NCI-H1436 (cell line): ENCODE data around the gene ACOT2.

Experiments used
- DNase-seq: peaks from one replicate; lab custom pipeline; 2025; lab: John Stamatoyannopoulos, UW

The ACOT2 gene

DNA sequence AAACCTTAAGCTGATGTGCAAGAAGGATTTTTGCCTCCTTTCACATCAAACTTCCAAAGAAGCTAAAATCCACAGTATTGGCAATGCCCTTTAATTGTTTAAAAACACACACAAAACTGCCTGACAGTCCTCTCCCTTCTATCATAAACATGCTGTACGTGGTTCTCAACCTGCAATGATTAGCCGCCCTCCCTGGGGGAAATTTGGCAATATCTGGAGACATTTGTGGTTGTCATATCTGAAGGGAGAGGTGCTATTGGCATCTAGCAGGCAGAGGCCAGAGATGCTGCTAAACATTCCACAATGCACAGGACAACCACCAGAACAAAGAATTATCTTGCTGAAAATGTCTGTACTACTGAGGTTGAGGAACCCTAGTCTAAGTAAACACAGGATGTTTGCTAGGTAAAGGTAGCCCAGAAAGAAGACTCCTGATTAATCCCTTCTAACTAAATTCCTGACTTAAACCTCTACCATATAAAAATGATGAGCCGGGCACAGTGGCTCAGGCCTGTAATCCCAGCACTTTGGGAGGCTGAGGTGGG, 44.5 kb downstream of the ACOT2 start:
- DNase-seq = no peak

DNA sequence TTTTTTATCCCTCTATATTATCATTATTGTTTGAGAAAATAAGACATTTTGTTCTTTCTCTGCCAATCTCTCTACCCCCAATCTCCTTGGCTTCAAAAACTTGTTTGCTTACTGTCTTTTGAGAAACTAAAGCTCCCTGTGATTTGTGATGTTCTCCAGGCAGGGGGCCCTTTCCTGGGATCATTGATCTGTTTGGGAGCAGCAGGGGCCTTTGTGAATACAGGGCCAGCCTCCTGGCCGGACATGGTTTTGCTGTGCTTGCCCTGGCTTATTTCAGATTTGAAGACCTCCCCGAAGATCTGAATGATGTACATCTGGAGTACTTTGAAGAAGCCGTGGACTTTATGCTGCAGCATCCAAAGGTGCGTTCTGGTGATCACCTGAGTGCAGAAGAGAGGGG, 47.8 kb downstream of the ACOT2 start:
- DNase-seq = no peak

DNA sequence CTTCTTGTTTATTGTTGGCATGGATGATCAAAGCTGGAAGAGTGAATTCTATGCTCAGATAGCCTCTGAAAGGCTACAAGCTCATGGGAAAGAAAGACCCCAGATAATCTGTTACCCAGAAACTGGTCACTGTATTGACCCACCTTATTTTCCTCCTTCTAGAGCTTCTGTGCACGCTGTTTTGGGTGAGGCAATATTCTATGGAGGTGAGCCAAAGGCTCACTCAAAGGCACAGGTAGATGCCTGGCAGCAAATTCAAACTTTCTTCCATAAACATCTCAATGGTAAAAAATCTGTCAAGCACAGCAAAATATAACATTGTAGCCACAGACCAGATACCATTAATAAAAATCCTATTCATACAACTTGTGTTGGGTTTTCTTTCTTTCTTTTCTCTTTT, 50.5 kb downstream of the ACOT2 start:
- DNase-seq = no peak

DNA sequence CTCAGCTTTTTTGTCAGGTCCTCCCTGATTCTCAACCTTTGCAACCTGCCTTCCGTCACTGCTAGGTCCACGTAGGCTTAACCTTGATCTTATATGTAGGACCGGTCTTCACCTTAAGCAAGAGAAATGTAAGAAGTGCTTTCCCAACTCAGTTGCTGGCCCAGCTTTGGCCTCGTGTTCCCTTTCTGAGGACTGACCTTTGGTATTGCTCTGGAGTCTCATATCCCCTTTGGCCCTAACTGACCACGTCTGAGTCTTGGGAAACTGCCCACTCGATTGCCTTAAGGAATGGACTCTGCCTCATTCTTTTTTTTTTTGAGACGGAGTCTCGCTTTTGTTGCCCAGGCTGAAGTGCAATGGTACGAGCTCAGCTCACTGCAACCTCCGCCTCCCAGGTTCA, 51.3 kb downstream of the ACOT2 start:
- no peak for DNase-seq

DNA sequence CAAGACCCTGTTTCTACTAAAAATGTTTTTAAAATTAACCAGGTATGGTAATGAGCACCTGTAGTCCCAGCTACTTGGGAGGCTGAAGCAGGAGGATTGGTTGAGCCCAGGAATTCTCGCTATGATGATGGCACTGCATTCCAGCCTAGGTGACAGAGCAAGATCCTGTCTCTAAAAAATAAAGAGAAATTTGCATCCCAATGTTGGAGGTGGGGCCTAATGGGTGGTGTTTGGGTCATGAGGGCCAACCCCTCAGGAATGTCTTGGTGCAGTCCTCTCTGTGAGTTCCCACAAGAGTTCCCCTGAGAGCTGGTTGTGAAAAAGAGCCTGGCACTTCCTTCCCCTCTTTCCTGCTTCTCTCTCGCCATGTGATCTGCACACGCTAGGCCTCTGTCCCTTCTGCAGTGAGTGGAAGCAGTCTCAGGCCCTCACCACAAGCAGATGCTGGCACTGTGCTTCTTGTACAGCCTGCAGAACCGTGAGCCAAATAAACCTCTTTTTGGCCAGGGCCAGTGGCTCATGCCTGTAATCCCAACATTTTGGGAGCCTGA, 54.6 kb downstream of the ACOT2 start:
- DNase-seq = no peak
